GM13976 (cell line): ENCODE measurements around the gene PLCB1.
A peak's percentile ranks its signal among the peaks of the same experiment; 100 is the strongest.

ENCODE experiments used
- DNase-seq: peaks from one replicate; pipeline ENCODE4 v3.0.0; 2012; ENCODE audit warnings: low spot score
- CTCF ChIP-seq: IDR thresholded peaks from 2 replicates; pipeline ENCODE4 v1.5.1; 2012; ENCODE audit warnings: borderline replicate concordance, mild to moderate bottlenecking; ENCODE audit not compliant: insufficient read depth; ENCODE audit errors: extremely low read depth, missing control alignments, control extremely low read depth
- in situ Hi-C: fragments of 300-500 bp; cut with MboI; formaldehyde crosslinking; loops from one replicate; pipeline ENCODE4 v1.12.0; 2022; ENCODE audit warnings: low sequenced_read_pairs, mixed read lengths, inconsistent platforms; ENCODE audit not compliant: unreplicated experiment

Gene PLCB1

GRCh38 chr20:8438748-8439147 is 306.7 kb downstream of the PLCB1 start:
- no peak for TF ChIP-seq CTCF
- no peak for DNase-seq
- in situ Hi-C loops, result no loop called here

GRCh38 chr20:8443464-8444072 is 311.5 kb downstream of the PLCB1 start:
- no peak for TF ChIP-seq CTCF
- in situ Hi-C loops, result no loop called here
- DNase-seq, result no peak

- TF ChIP-seq CTCF, result no peak
- in situ Hi-C loops, result no loop called here
- no peak for DNase-seq
These were observed 315.4 kb downstream of the PLCB1 start for GRCh38 chr20:8447262-8448120.

GRCh38 chr20:8449123-8449522 is 317.1 kb downstream of the PLCB1 start:
- no peak for DNase-seq
- in situ Hi-C loops, result no loop called here

GRCh38 chr20:8454137-8454712 is 322.2 kb downstream of the PLCB1 start:
- DNase-seq, result peak; percentile 10
- peak; percentile 13 for TF ChIP-seq CTCF
- in situ Hi-C loops, result no loop called here

More at GRCh38 chr20:8449123-8449522, 317.1 kb downstream of the PLCB1 start:
- TF ChIP-seq CTCF, result no peak

GRCh38 chr20:8456765-8457164 is 324.7 kb downstream of the PLCB1 start:
- in situ Hi-C loops, result no loop called here
- TF ChIP-seq CTCF, result no peak
- DNase-seq, result no peak
